Iris pigment epithelial cell (primary cell): ENCODE results near the gene KCNG2.
"Not testable (repeated sequence)": the region's sequence is repeated elsewhere in the genome, so short reads cannot be mapped to it uniquely, and the experiment has no call there.

Source experiments
- DNase-seq: peaks from one replicate; pipeline ENCODE4 v3.0.0-alpha.2; 2011; ENCODE audit warnings: low read depth

KCNG2 gene

GRCh38 chr18:79853303-79853992 is 55.7 kb downstream of the KCNG2 start:
- no peak for DNase-seq

DNA sequence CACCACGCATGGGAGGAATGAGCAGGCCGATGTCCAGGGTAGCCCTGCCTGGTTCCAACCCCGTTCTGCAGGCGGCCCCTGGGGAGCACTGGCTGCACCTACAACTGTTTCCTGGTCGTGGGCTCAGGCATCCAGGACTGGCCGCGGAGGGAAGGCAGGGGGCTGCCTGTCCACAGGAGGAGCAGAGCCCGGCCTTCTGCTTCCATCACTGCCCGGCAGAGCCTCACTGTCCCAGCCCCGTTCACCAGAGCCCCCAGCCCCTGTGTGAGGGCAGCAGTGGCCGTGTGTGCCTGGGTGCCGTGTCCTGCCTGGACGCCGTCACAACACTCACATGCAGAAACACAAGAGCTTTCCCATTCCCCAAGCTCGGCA is 56.2 kb downstream of the KCNG2 start:
- no peak for DNase-seq

DNA sequence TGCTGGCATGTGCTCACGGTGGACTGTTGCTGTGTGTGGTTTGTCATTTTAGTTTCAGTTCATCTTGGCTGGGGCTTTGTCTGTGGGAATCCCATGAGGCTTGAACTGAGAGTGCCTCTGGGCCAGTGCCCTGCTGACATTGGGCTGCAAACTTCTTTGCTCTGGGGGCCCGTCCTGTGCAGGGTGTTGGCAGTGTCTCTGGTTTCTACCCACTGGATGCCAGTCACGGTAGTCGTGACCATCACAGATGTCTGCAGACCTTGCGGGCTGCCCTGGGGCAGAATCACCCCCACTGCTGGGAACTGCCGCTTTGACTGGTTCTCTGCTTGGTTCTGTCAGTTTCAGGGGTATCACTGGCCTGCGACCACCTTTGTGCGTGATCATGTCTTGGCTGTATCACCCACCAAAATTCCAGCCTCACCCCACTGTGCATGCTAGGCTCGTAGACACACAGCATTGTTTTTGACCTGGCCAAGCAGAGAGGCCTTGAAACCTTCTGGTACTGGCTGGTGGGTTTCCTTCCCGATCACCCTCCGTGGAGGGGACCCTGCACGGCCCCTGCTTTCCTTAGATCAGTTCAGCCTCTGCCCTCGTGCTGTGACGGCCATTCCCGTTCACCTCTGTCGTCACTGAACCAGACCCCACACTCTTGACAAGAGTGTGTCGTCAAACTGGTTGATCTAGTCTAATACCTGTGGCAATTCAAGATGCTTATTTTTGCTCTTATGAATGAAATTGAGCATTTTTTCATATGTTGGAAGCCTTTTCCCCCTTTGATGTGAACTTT is 57.6 kb downstream of the KCNG2 start:
- DNase-seq: no peak

DNA sequence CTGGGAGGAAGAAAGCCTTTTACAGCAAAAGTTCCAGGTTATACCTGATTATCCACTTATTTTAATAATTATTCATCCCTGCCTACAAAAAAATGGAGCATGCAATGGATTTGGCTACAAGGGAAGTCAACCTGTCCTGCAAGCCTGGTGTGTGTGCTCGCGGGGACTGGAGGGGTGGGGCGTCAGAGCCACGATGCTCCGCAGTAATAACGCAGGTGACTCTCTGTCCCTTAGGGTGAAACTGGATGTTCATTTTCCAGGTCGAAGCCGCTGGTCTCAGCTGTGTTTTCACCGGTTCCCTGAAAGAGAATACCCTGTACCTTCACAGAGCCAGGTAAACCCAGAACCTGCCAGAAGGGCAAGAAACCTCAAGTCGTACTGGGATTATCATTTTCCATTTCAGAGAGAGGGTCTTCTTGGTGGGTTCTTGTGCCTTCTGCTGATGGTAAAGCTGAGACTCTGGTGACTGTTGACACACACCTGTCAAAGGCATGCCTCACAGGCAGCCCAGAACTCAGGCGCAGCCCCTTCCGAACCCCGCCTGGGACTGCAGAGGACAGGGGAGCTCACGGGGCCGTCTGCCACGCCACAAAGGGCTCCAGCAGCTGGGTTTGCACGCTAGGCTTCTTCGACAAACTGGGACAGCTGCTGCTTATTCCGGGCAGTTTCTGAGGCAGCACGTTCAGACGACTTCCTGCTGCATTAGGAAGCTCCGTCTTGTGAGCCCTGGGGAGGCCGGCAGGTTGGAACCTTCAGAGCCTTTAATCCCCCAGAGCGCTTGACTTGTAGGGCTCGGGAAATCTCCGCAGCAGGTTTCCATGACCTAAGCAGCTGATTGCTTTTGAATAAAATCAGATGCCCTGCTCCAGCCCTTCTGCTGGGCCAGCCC is 58.6 kb downstream of the KCNG2 start:
- peak; percentile 73 for DNase-seq

DNA sequence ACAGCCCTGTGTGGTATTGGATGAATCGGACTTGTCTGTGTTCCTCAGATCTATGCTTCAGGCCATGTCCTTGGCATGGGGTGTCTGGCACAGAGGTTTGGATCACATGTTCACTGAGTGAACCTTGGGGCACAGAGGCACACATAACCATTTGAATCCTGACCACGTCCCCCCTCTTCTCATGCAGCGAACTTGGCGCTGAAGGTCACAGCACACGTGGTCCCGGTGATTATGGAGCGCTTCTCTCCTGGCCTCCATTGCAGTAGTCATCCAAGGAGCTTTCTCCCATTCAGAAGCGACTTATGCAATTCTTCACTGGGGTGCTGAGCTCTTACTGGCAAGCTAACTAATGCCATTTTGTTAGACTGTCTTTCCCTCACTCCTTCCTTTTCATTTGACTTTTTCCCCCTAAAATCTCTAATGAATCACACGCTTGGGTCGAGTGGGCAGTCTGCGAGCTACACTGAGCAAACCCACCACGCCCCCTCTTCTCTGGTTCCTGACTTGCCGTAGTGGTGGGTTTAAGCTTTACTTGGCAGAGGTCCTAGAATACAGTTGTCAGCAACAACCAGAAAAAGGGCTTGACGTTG is 59.4 kb downstream of the KCNG2 start:
- DNase-seq: peak; percentile 88

DNA sequence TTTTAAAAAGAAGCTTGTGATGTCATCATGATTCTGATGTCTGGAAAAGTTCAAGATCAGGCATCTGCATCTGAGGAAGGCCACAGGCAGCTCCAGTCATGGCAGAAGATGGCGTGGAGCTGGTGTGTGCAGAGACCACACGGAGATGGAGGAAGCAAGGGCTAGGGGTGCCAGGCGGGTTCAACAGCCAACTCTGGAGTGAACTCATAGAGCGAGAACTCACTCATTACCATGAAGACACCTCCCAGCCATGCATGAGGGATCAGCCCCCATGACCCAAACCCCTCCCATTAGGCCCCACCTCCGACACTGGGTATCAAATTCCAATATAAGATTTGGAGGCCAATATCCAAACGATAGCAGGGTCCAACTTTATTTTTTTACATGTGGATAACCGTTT is 61.6 kb downstream of the KCNG2 start:
- DNase-seq: no peak

DNA sequence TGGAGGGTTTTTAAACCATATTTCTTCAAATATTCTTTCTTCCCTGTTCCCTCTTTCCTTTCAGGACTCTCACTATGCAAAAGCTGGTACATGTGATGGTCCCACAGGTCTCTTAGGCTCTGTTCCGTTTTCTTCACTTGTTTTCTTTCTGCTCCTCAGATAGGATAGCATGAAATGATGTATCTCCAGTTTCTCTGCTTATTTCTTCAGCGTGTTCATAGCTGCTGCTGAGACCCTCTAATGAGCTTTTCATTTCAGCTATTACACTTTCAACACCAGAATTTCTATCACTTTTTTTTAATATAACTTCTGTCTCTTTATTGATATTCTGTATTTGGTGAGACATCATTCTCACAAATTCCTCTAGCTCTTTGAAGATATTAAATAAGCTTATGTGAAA is 63.9 kb downstream of the KCNG2 start:
- DNase-seq: no peak

DNA sequence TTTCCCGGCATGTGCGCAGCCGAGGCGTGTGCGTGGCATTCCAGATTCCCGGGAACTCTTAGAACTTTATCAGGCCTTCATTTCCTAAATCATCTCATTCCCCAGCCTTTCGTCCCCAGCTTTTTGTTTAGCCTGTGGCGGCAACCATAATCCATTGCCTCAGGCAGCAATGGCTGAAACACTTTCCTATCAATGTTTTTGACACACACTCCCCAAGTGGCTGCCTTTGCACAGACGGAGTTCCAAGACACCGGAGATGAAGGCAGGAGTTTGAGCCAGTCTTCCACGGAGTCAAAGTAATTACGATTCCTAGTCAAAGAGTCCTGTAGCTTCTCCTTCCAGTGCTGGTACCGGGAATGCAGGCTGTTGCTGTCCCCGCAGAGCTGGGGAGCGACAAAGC is 64.8 kb downstream of the KCNG2 start:
- no peak for DNase-seq

DNA sequence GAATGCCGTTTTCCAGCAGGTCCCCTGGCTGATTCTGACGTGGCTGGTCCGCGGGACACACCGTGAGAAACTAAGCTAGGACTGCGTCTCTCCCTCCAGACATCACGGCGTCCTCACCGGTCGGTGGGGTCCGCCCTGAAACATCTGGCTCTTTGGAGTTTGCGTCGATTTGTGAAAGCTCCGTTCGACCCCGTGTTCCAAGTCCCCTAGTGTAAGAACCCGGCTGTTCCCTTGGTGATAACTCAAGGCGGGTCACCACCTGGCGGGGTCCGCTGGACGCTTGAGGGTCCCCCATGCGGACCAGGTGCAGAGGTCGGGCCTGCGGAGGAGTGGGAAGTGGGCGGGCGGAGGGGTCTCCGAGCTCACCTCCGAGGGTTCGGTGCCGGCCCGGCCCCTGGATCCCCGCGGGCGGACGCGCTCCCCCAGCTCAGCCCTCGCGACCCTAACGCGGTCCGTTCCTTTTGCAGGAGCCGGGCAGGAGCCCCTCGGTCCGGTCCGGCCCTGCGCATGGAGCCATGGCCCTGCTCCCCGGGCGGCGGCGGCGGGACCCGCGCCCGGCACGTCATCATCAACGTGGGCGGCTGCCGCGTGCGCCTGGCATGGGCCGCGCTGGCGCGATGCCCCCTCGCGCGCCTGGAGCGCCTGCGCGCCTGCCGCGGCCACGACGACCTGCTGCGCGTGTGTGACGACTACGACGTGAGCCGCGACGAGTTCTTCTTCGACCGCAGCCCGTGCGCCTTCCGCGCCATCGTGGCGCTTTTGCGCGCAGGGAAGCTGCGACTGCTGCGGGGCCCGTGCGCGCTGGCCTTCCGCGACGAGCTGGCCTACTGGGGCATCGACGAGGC is 65.6 kb downstream of the KCNG2 start:
- DNase-seq: no peak

DNA sequence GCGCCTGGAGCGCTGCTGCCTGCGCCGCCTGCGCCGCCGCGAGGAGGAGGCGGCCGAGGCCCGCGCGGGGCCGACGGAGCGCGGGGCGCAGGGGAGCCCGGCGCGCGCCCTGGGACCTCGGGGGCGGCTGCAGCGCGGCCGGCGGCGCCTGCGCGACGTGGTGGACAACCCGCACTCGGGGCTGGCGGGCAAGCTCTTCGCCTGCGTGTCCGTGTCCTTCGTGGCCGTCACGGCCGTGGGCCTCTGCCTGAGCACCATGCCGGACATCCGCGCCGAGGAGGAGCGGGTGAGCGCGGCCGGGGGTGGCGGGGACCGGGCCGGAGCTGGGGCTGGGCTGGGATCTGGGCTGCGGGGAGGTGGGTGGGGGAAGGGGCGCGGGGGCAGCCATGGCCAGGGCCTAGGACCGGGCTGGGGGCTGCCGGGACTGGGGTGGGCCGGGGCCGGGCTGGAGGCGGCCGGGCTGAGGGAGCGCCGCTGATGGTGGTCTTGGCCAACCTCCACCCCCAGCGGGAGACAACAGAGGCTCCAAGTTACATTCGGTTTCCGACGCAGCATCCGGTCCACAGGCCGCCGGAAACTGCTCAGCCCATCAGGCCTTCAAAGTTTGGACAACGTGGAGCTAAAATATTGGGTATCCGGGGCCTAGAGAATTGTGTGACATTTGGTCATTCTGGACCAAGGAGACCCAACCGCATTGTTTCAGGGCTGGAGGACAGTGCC is 66.4 kb downstream of the KCNG2 start:
- no peak for DNase-seq

DNA sequence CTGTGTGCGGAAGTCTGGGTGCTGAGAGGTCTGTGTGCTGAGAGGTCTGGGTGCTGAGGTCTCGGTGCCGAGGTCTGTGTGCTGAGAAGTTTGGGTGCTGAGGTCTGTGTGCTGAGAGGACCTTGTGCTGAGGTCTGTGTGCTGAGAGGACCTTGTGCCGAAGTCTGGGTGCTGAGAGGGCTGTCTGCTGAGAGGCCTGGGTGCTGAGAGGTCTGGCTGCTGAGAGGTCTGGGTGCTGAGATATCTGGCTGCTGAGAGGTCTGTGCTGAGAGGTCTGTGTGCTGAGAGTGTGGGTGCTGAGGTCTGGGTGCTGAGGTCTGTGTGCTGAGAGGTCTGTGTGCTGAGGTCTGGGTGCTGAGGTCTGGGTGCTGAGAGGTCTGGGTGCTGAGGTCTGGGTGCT is 67.2 kb downstream of the KCNG2 start:
- DNase-seq: not testable (repeated sequence)

DNA sequence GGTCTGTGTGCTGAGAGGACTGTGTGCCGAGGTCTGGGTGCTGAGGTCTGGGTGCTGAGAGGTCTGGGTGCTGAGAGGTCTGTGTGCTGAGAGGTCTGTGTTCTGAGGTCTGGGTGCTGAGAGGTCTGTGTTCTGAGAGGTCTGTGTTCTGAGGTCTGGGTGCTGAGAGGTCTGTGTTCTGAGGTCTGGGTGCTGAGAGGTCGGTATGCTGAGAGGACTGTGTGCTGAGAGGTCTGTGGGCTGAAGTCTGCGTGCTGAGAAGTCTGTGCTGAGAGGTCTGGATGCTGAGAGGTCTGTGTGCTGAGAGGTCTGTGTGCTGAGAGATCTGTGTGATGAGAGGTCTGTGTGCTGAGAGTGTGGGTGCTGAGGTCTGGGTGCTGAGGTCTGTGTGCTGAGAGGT is 68.2 kb downstream of the KCNG2 start:
- DNase-seq: not testable (repeated sequence)

DNA sequence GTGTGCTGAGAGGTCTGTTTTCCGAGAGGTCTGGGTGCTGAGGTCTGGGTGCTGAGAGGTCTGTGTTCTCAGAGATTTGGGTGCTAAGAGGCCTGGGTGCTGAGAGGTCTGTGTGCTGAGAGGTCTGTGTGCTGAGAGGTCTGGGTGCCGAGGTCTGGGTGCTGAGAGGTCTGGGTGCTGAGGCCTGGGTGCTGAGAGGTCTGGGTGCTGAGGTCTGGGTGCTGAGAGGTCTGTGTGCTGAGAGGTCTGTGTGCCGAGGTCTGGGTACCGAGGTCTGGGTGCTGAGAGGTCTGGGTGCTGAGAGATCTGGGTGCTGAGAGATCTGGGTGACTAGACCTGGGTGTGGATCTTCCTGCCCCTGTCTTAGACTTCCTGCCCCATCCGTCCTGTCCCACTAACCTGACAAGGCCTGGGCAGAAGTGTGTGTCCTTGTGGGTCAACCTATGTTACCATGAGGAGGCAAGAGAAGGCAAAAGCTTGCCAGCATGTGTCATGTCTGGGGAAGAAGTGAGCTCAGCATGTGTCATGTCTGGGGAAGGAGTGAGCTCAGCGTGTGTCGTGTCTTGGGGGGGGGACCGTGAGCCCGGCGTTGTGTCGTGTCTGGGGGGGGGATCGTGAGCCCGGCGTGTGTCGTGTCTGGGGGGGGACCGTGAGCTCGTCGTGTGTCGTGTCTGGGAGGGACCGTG is 69.3 kb downstream of the KCNG2 start:
- peak; percentile 40 for DNase-seq

DNA sequence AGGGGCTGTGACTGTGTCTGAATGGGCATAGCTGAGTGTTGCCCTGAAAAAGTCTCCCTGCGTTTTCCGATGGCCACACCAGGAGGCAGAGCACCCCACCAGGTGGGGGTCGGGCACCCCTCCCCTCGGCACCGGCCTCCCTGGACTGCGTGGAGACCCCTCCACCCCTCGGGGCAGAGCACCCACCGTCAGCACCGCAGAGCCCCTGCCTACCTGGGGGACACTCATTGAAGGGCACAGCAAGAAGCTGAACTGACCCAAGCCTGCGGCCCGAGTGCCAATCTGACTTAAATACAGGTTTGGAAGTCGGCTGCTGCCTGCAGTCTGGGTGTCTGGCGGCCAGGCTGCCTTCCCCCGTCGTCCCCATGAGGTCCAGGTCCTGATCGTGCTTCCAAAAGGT is 69.9 kb downstream of the KCNG2 start:
- no peak for DNase-seq

- no peak for DNase-seq
These were observed 70.5 kb downstream of the KCNG2 start for GRCh38 chr18:79868168-79868784.

- DNase-seq: no peak
These were observed 71.2 kb downstream of the KCNG2 start for GRCh38 chr18:79868811-79869541.

DNA sequence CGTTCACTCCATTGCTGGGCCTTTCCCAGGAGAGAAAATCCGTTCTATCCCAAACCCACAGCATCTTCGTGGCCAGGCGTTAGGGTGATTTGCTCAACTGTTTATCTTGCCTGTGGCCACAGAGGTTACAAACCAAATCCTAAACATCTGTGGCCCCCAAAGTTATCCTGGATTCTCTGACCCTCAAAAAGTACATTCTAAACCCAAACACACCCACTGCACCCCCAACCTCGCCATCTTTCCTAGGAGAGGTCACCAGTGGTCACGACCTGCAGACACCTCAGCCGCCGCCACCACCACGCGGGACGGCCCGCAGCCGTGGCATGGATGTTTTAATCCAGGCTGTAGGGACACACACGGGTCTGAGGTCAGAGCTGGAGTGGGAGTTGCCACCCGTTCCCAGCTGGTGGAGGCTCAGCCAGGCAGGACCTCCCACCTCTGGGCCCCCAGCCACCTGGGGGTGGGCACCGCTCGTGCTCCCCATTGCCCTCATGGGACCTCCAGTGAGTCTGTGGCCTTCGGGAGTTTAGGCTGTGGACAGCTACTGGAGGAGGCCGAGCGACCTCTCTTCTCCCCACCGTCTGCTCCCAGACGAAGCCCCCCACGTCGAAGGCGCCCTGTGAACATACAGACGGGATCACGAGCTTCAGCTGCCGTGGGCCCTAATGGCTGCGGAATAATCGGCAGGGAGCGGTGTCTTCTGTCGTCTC is 72.0 kb downstream of the KCNG2 start:
- DNase-seq: no peak

GRCh38 chr18:79870301-79871025 is 72.7 kb downstream of the KCNG2 start:
- no peak for DNase-seq
